Stimulated activated CD8-positive, alpha-beta memory T cell treated with anti-CD3 and anti-CD28 coated beads, Interleukin-7, amount 100 ng/mL, for 48 hours (primary cell): Measurements from ENCODE around the gene TREH.

Experiments
- DNase-seq, 2 donors: peaks; one replicate each; pipeline ENCODE4 v3.0.0-alpha.2; 2020; ENCODE audit warnings: low read depth in 1 of 2; ENCODE audit errors: extremely low read depth in 1 of 2

Gene TREH

DNA sequence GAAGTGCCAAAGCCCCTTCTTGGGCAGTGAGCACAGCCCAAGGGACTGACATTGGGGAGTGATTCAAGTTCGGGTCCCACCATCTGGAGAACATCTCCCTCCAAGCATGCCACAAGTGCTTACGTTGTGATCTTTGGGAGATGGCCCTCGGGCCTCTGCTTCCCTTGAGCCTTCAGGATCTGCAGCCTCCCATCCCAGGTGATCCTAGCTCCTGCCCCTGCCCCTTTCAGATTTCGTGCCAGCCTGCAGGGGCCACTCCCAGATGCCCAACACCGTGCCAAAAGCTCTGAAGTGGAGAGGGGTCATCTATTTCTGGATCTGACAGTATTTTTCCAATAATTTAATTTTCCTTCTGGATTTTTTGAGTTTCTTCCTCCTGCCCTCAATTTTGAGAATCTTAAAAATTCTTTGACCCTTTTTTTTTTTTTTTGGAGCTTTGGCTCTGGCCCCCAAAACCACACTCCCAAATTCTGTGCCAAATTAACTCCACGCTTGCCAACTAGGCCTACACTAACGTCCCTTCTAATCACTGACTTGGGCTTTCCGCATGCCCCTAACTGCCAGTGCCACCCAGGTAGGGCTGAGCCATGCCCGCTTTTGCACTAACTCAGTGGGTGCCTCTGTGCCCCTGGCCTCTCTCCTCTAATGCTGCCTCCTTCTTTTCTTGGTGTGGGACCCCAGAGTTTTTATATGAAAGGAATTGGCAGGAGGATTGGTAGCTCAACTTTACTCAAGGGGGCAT is 46.7 kb downstream of the TREH start:
- no peak for DNase-seq

DNA sequence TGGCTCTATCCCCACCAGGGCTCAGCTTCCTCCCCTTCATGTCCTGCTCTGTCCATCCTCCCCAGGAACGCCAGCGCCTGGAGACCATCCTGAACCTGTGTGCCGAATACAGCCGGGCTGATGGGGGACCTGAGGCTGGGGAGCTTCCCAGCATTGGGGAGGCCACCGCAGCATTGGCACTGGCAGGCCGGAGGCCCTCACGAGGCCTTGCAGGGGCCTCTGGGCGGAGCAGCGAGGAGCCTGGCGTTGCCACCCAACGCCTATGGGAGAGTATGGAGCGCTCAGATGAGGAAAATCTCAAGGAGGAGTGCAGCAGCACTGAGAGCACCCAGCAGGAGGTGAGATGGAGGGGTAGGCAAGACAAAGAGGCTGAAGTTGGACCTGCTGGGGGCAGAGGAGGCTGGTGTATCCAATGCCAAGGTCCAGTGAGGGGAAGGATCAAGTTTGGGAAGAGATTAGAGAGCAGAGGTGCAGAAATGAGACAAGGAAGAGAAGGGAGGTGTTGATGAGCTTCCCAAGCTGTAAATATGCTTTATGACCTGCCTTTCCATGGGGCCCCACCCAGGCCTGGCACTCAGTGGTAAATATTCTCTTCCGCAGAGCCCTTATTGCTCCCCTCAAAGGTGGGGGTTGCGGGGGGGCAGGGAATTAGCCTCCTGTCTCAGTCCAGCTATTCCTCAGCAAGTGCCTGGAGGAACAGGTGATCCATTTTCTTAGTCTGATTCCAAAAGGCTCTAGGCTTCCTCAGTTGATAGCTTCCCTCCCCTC is 48.1 kb downstream of the TREH start:
- DNase-seq = no peak

DNA sequence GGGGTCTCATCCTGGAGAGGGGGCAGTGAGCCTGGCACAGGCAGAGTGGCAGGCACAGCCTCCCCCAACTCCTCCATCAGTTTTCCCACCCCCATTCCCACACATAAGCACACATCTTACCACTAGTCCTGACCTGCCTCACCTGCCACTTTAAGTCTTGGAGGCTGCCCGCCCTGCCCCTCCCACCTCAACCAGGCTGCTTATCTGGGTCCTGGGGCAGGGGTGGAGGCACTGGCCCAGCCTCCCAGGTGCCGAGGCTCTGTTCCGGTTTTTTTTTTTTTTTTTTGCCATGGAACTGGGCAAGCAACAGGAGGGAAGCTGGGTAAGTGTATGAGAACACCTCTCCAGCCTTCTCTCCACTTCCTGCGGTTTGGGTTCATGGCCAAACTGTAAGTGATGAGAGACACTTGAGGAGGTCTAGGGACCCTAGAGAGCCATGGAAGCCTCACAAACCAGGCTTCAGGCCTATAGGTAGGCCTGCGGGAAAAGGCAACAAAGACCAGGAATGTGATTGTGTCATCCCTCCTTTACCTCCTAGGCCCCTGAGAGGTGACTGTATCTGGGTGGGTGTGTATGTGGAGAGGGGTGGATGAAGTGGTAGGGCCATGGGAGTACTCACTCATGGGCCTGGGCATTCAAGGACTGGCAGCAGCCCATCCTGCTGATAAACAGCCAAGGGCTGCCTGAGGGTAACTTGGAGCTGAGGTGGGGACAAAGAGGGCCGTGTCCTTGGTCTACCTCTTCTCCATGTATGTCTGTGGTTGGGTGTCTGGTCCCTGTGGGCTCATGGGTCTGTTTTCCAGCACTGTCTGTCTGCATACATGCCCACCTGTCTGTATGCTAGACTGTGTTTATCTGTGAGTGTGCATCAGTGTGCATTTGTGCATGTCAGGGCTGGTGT is 49.4 kb downstream of the TREH start:
- no peak for DNase-seq

- DNase-seq = no peak
These were observed 50.4 kb downstream of the TREH start for GRCh38 chr11:118628861-118629549.

DNA sequence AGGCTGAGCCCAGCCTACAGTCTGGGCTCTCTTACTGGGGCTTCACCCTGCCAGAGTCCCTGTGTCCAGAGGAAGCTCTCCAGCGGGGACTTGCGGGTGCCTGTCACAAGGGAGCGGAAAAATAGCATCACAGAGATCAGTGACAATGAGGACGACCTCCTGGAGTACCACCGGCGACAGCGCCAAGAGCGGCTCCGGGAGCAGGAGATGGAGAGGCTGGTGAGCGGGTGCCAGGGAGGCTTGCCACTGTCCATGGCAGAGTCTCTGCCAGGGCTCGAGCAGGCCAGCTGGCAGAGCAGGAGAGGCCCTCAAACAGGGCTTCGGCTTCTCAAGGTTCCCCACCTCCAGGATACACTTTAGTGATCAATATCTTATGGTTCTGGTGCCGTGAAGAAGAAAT is 51.0 kb downstream of the TREH start:
- no peak for DNase-seq

DNA sequence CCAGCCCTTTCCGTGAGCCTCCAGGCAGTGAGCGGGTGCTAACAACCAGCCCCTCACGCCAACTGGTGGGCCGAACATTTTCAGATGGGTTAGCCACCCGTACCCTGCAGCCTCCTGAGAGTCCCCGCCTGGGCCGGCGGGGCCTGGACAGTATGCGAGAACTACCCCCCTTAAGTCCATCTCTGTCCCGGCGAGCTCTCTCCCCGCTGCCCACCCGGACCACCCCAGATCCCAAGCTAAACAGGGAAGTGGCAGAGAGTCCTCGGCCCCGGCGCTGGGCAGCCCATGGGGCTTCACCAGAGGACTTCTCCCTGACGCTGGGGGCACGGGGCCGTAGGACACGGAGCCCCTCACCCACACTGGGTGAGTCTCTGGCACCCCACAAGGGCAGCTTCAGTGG is 51.4 kb downstream of the TREH start:
- no peak for DNase-seq

- no peak for DNase-seq
These were observed 51.9 kb downstream of the TREH start for GRCh38 chr11:118627566-118627965.

- DNase-seq = no peak
These were observed 53.5 kb downstream of the TREH start for GRCh38 chr11:118625976-118626375.

- no peak for DNase-seq
These were observed 54.3 kb downstream of the TREH start for GRCh38 chr11:118625036-118625690.

DNA sequence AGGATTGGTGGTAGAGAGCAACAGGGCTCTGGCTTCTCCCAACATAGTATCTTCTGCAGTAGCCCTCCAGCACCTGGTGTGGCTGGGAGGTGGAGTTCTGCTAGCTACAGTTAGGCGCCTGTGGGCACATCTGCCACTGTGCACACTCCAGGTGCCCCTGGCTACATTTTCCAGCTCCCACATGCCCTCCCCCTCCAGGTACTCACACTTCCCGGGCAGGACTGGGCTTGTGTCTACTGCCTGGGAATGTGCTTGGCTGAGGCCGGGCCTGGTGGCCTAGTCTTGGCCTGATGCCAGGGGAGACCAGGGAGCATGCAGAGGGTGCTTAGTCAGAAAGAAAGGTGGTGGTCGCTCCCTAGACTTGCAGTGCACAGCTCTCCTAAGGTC is 56.2 kb downstream of the TREH start:
- no peak for DNase-seq

DNA sequence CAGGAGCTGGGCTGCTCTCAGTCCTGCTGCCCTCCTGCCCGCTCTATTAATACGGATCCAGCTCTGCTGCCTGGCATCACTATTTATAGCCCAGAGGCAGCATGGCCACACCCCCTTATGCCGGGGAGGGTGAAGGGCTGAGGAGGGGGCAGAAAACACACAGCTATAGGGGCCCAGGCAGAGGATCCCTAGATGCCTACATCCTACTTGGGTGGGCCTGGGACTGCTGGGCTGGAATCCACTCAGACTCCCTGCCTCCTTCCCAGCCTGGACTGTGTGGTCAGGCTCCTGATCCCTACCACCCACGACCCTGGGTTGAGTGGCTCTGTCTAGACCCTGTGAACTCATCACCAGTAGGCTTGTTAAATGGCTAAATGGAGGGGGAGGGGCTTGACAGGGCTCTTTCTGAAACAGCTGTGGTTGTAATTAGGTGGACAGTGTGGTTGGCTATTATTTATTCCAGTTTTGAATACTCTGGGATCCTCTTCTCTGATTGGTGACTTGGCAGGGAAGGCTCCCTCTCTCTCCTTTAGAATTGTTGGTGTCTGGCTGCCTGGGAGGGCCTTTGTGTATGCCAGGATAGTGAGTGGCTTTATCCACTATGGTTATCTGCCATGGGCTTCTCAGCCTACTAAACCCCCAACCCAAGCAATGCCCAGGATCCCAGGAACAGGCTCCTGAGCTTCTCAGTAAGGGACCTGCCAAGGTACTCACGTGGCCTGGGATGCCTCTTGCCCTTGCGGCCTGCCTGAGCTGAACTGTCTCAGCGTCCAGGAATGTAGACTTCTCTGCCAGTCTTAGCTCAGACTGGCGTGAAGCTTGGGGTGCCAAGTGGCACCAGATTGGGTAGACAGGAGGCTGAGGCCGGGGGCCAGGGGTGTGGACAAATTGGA is 56.8 kb downstream of the TREH start:
- DNase-seq = no peak

DNA sequence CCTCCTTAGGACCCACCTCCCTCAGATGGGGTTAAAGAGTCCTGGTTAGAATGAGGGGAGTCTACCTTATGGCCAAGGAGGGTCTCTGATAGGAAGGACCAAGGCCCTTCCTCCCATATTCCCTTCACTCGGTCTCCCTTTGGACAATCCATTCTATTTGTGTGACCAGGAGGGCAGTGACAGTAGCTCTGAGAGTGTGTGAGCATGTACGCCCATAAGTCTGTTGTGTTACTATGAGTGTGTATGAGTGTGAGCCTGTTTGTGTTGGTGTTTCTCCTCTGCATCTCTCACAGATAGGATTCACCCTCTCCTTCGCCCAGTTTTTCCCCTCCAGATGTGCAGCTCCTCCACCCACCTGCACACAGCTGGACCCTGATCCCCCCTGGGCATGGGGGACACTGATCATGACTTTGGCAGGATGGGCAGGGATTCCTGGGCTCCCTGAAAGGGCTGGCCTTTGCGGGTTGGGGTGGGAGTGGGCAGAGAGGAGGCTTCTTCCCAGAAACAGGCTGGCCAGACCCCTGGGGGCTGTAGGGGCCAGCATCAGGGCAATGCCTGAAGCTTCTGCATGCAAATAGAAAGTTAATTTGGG is 57.6 kb downstream of the TREH start:
- DNase-seq = no peak

DNA sequence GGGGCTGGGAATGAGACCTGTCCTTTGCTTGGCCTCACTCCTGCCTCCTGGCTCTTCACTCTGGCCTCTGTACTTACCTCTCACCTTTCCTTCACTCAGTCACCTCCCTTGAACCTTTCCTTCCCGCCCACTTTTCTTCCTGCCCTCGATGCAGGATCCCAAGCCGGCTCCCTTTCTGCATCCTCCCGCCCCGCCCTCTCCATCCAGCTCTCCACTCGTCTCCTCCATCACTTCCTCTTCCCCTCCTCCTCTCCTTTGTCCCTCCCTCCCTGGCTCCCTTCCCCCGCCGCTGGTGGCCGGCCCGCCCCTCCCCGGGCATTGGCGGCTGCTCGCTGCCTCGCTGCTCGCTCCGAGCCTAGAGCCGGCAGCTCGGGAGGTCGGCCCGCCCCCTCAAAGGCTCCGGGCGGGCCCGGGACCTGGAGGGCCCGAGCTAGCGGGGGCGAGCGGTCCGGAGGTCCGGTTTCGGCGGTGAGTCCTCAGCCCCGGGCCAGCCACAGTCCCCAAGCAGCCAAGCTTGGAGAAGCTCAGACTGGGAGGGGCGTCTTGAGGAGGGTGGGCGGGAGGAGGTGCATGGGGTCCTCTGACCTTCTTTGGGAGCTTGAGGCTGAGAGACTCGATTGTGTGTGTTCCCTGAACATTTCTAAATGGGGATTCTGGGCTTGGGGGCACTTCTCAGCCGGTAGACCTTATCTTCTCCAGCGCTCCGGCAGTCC is 58.2 kb downstream of the TREH start:
- DNase-seq = peak in 1 of 2 donors; percentile 11

GRCh38 chr11:118620529-118621070 is 58.9 kb downstream of the TREH start:
- DNase-seq = no peak

DNA sequence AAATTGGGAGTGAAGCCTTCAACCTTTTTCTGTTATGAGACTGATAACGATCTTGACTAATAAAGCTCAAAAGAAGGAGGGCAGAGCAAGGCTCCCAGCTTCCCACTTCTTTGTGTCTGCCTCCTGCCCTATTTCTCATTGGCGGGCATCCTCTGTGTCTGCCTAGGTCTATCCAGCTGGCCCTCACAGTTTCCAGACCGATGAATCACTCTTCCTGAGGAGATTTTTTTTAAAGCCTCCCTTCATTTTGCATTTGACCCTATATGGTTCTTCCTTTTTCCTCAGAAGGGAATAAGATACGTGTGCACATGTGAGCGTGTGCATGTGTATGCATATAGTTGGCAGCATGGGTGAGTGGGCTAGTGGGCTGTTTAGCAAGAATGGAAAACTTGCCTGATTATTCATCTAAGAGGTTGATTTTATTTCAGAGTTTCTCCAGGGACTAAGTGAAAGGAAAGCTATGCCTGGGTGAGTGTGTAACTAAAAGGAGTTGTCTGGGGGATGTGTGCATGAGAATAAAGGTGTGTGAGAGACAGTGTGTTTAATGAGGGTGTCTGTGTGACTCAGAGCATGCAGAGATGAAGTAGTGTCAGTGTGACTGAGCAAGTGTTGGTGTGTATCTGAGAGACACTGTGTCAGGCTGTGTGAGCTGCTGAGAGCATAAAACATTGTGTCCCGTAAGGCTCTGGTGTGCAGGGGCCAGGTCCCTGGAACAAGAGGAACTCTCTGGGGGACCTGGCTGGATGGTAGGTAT is 59.8 kb downstream of the TREH start:
- no peak for DNase-seq

GRCh38 chr11:118618991-118619375 is 60.5 kb downstream of the TREH start:
- DNase-seq = no peak
